Pancreas (tissue), 10 donors: ENCODE results near the gene MCCC1. TPM values are rescaled to one million over a fixed set of nuclear protein-coding genes. Genes with fewer than 3 reads are reported as not detected.

Experiments
- ATAC-seq, 4 donors: fragments of 200-7000 bp; cut with Tn5 transposase; one replicate each; pipeline versions ENCODE4 v1.8.0 to v1.9.1; 2020; ENCODE audit warnings: mild to moderate bottlenecking in 4 of 4, moderate library complexity in 4 of 4
- DNase-seq, 6 donors: peaks; one replicate each; pipeline ENCODE4 v3.0.0-alpha.2; 2020
- FAIRE-seq: peaks from 2 replicates; lab custom pipeline; 2012; peaks lifted over from hg19 to GRCh38; lab: Jason Lieb, UNC
- H3K27ac ChIP-seq, 4 donors: fragments of 200-600 bp; sonication (generic); 1 replicate in 3 of 4; 2 replicates in 1 of 4; pipeline versions ENCODE4 v1.5.0 to v1.8.0; 2020
- H3K27me3 ChIP-seq, 4 donors: fragments of 200-600 bp; one replicate each; pipeline ENCODE4 v1.8.0; 2021
- H3K36me3 ChIP-seq, 3 donors: fragments of 200-600 bp; sonication (generic) in 1 of 3; one replicate each; pipeline versions ENCODE4 v1.5.0 to v1.8.0; 2020 to 2021
- H3K4me1 ChIP-seq, 3 donors: fragments of 200-600 bp; one replicate each; pipeline ENCODE4 v1.8.0; 2021
- H3K4me3 ChIP-seq, 4 donors: fragments of 200-600 bp; sonication (generic) in 2 of 4; one replicate each; pipeline versions ENCODE4 v1.5.0 to v1.8.0; 2020 to 2021
- H3K9me3 ChIP-seq, 4 donors: fragments of 200-600 bp; one replicate each; pipeline ENCODE4 v1.8.0; 2021
- WGBS, 2 donors: extraction: QIAGEN DNeasy Blood & Tissue Kit; methylation state at CpG; one replicate each; pipeline ENCODE4 v1.1.7; 2013; 5-methylcytosine and 5-hydroxymethylcytosine counted together
- intact Hi-C, 3 donors: fragments of 100-400 bp; cut with DNase I; formaldehyde crosslinking; loops; one replicate each; pipeline versions ENCODE4 v1.11.1 to v1.14.2; 2022
- polyA plus RNA-seq, 2 donors: library from polyadenylated mRNA; stranded (reverse); fragments of 200-250 nt; gene quantifications; one replicate each; pipeline ENCODE4 v1.2.3, GENCODE V29; 2013
- total RNA-seq, 6 donors: library from RNA; stranded (reverse); fragmentation: NEBNext Ultra II Directional in 4 of 6; extraction: Animal tissue kit (Norgen Biotek cat#: 25700) in 4 of 6; gene quantifications; one replicate each; pipeline versions ENCODE4 v1.2.1 to v1.2.4, GENCODE V29; 2021 to 2023
- TF ChIP-seq, protein P1 (sequence below), 4 donors: fragments of 200-600 bp; sonication (generic) in 3 of 4; IDR thresholded peaks; one replicate each; pipeline versions ENCODE4 v1.5.0 to v1.8.0; 2021; ENCODE audit warnings: antibody characterized with exemption in 4 of 4
- donor health status: healthy with polysubstance abuse.
- donor health status: DM: no; HTN: no; CAD: no; lungs with moderate emphysema.
- donor health status: DM: no; HTN: no; CAD: no.
- donor health status: control.
- donor health status: control.
- donor health status: Bipolar disorder and iron deficiency.
- donor health status: DM: yes; HTN: yes; CAD: no.
- donor health status: DM: no; HTN: no; CAD: no.
- donor health status: DM: no; HTN: no; CAD: no.
- donor health status: DM: yes; HTN: yes; CAD: no.

MCCC1 gene
- total and polyA plus RNA-seq, 8 donors = 25.3 to 81.9 (median 40.8) TPM

DNA sequence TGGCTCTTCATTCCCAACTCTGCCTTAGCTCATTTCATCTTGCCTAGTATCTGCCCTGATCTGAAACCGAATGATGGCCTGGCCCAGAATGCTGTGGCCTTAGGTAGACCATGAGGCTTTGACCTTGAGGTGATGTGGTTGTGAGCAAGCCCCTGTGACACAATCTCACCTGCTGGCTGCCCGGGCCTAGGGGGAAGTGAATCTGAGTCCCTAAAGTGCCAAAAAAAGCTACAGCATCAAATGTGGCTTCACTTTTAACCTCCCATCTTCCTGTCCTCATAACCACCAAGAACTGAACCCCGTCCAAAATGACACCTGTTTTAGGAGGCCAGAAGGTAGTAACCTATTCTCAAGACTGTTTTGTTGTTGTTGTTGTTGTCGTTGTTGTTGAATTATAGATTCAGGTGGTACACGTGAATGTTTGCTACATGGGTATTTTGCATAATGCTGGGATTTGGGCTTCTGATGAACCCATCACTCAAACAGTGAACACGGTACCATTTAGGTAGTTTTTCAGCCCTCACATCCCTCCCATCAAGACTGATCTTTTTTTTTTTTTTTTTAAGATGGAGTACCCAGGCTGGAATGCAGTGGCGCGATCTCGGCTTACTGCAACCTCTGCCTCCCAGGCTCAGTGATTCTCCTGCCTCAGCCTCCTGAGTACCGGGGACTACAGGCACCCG, 54.6 kb downstream of the MCCC1 start:
- Histone ChIP-seq H3K9me3 (no peaks in the 10 kb centered on the region), H3K4me3 (no peak overlapping the region), H3K4me1 (peaks cover 0 to 10% (median 8%) of the 10 kb centered on the region in 3 donors), H3K27me3 (no peaks in the 10 kb centered on the region), H3K36me3 (peaks cover 0 to 20% (median 5%) of the 10 kb centered on the region in 3 donors), H3K27ac (no peak overlapping the region)
- WGBS, 2 donors = 82 to 83% methylated on average over 11 of the region's 11 CpGs
- no peak for FAIRE-seq
- intact Hi-C loops = no loop called here
- DNase-seq = no peak
- TF ChIP-seq, protein P1, sequence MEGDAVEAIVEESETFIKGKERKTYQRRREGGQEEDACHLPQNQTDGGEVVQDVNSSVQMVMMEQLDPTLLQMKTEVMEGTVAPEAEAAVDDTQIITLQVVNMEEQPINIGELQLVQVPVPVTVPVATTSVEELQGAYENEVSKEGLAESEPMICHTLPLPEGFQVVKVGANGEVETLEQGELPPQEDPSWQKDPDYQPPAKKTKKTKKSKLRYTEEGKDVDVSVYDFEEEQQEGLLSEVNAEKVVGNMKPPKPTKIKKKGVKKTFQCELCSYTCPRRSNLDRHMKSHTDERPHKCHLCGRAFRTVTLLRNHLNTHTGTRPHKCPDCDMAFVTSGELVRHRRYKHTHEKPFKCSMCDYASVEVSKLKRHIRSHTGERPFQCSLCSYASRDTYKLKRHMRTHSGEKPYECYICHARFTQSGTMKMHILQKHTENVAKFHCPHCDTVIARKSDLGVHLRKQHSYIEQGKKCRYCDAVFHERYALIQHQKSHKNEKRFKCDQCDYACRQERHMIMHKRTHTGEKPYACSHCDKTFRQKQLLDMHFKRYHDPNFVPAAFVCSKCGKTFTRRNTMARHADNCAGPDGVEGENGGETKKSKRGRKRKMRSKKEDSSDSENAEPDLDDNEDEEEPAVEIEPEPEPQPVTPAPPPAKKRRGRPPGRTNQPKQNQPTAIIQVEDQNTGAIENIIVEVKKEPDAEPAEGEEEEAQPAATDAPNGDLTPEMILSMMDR (IDR thresholded peaks at IDR 0.05) = no peak
- ATAC-seq = no peak

DNA sequence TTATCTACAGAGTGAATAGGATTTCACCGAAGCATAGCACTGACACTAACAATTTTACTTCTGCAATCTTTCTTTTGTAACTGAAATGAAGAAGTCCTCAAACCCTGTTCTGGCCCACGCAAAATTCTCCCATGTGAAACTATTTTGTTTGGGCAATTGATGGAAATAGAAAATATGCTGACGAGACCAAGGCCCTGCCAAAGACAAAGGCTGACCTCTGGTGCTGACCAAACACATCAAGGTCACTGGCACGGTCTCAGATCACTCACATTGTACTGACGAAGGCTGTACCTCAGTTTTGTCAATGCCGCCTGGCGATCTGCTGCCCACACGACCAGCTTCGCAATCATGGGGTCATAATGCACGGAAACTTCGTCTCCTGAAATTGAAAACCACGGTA, 60.5 kb downstream of the MCCC1 start:
- Histone ChIP-seq H3K27me3 (no peaks in the 10 kb centered on the region), H3K4me1 (peaks cover 0 to 12% (median 10%) of the 10 kb centered on the region in 3 donors), H3K27ac (peak overlapping the region in 2 of 4 donors; percentile 4 to 35), H3K9me3 (no peaks in the 10 kb centered on the region), H3K4me3 (no peak overlapping the region), H3K36me3 (peaks cover 0 to 36% (median 0%) of the 10 kb centered on the region in 3 donors)
- WGBS, 2 donors = 57% methylated on average over 12 of the region's 12 CpGs
- DNase-seq = peak in 1 of 6 donors; percentile 17
- no peak for FAIRE-seq
- TF ChIP-seq, protein P1 (IDR thresholded peaks at IDR 0.05) = no peak
- intact Hi-C loops = no loop called here
- ATAC-seq = peak in 3 of 4 donors; percentile 44 to 59 (median 45)

DNA sequence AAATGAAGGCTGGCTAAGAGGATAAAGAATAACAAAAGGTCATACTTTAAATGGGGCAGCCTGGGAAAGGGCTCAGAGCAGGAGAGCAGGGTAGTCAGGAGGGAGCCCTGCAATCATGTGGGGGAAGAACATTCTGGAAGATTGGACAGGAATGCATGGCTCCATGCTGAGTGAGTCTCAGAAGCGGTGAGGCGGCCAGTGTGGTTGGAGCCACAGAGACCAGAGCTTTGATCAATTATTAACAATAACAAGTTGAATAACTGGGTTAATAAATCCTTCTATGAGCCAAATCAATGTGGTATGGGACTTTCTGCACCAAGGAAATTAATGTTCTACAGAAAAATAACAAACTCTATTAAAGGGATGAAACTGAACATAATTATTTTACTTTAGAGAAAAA, 61.1 kb downstream of the MCCC1 start:
- TF ChIP-seq, protein P1 (IDR thresholded peaks at IDR 0.05) = no peak
- H3K36me3 ChIP-seq = peaks cover 0 to 36% (median 0%) of the 10 kb centered on the region in 3 donors
- peak in 1 of 6 donors; percentile 24 for DNase-seq

DNA sequence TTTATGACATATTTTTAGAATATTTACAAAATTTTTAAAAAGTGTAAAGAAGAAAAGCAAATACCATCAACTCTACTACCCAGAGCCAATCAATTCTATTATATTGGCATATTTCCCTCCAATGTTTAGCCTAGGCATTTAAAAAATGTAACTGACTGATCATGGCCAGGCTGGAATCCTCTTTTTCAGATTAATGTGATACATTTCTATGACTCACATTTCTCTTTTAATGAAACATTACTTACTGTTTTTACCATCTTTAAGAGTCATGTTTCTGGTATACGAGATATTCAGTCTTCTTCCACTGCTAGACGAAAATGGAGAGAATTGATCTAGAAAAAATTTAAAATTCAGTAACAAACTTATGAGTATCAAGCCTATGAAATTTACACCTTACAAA, 65.5 kb downstream of the MCCC1 start:
- Histone ChIP-seq H3K9me3 (no peaks in the 10 kb centered on the region), H3K36me3 (peaks cover 0 to 43% (median 0%) of the 10 kb centered on the region in 3 donors), H3K27ac (no peak overlapping the region), H3K4me1 (peaks cover 0 to 4% (median 0%) of the 10 kb centered on the region in 3 donors), H3K4me3 (no peak overlapping the region), H3K27me3 (no peaks in the 10 kb centered on the region)
- 88 to 94% methylated on average over 2 of the region's 2 CpGs for WGBS, 2 donors
- DNase-seq (no peak), ATAC-seq (no peak), FAIRE-seq (no peak)
- TF ChIP-seq, protein P1 (IDR thresholded peaks at IDR 0.05) = no peak
- intact Hi-C loops = no loop called here

More for the DNA sequence above, 61.1 kb downstream of the MCCC1 start:
- Histone ChIP-seq H3K27ac (peak overlapping the region in 3 of 4 donors; percentile 4 to 35 (median 13)), H3K4me3 (no peak overlapping the region), H3K4me1 (peaks cover 0 to 12% (median 10%) of the 10 kb centered on the region in 3 donors), H3K27me3 (no peaks in the 10 kb centered on the region), H3K9me3 (no peaks in the 10 kb centered on the region)
- FAIRE-seq (no peak), ATAC-seq (peak; percentile 45 to 84 (median 63))
- intact Hi-C loops = no loop called here
- 61 to 79% methylated on average over 2 of the region's 2 CpGs for WGBS, 2 donors
